BLaER1 treated with 17β-estradiol and CSF1 and Interleukin-3, amounts not matched to agents 10 nM and 100 nM (cell line): ENCODE data around the gene NCOA6.
"Not testable (repeated sequence)": the region's sequence is repeated elsewhere in the genome, so short reads cannot be mapped to it uniquely, and the experiment has no call there.

Experiments
- H3K27ac ChIP-seq, 11 experiments: shearing (Covaris generic); formaldehyde crosslinking; 2 replicates each; pipeline ENCODE4 v1.8.1; 2022
- H3K27me3 ChIP-seq, 11 experiments: shearing (Covaris generic); formaldehyde crosslinking; 2 replicates each; pipeline ENCODE4 v1.8.1; 2022
- H3K36me3 ChIP-seq, 11 experiments: shearing (Covaris generic); formaldehyde crosslinking; 2 replicates each; pipeline ENCODE4 v1.8.1; 2022
- H3K4me1 ChIP-seq, 10 experiments: shearing (Covaris generic); formaldehyde crosslinking; 2 replicates each; pipeline ENCODE4 v1.8.1; 2022
- H3K4me2 ChIP-seq, 11 experiments: shearing (Covaris generic); formaldehyde crosslinking; 2 replicates each; pipeline ENCODE4 v1.8.1; 2022
- H3K4me3 ChIP-seq, 10 experiments: shearing (Covaris generic); formaldehyde crosslinking; 2 replicates each; pipeline ENCODE4 v1.8.1; 2022
- H3K9ac ChIP-seq, 11 experiments: shearing (Covaris generic); formaldehyde crosslinking; 2 replicates each; pipeline ENCODE4 v1.8.1; 2022
- H3K9me3 ChIP-seq, 11 experiments: shearing (Covaris generic); formaldehyde crosslinking; replicated peaks in 1 of 11; 2 replicates each; pipeline ENCODE4 v1.8.1; 2022
- H4K20me1 ChIP-seq, 11 experiments: shearing (Covaris generic); formaldehyde crosslinking; 2 replicates each; pipeline ENCODE4 v1.8.1; 2022
- Cebpa-rat ChIP-seq, 11 experiments: shearing (Covaris generic); IDR thresholded peaks; 2 replicates each; pipeline ENCODE4 v1.8.1; 2022

NCOA6 gene

DNA sequence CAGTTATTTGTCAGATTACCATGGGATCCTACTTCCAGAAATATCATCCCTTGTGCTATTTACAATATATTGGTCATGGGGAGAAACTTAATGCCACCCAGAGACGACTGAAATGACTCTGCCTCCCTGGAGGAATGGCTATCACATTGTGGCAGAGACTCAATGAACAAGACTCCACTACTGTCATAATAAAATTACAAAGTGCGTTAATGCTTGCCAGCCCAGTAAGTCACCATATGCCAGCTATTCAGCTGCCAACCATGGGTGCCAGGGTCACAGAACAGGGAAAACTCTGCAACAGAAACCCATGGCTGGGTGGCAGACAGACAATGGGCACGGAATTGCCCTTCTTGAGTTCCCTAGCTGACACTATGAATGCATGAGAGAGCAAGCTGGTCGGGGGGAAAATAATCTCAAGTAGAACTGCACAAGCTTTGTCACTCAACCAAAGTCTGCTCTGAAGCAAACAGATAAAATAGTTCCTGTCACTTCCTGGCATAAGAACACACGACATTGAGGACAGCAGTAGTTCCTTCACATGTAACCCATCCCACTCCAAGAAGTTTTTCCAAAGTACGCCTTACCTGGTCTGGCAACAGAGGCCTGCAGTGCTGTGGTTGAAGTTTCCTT lies 89.2 kb downstream of the NCOA6 start:
- Histone ChIP-seq H3K4me2 (no peak overlapping the region), H3K36me3 (peaks cover 54 to 98% (median 70%) of the 10 kb centered on the region in 11 experiments), H4K20me1 (no peaks in the 10 kb centered on the region), H3K27me3 (no peaks in the 10 kb centered on the region), H3K9ac (no peak overlapping the region), H3K27ac (no peak overlapping the region), H3K9me3 (no peaks in the 10 kb centered on the region), H3K4me1 (peaks cover 0 to 15% (median 4%) of the 10 kb centered on the region in 10 experiments; a peak in 9 of 20 replicates), H3K4me3 (no peak overlapping the region)
- TF ChIP-seq Cebpa-rat (IDR thresholded peaks at IDR 0.05) = no peak

DNA sequence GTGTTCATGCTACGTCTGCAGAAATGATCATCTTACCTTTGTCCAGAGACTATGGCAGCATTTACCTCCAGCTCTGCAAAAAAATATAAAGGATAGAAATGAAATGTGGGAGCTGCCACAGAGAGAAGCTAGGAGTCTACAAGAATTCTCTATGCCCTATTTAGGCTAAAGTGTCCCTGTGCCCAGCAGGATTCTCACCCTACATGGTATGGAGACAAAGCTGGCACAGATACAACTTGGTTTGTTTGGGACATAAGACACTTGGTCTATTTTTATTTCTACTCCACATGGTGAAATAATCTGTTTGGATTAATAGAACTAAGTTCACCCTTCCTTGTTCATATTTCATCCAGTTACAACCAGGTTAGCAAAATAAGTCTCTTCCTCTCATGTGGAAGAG lies 92.9 kb downstream of the NCOA6 start:
- no peak for TF ChIP-seq Cebpa-rat (IDR thresholded peaks at IDR 0.05)

DNA sequence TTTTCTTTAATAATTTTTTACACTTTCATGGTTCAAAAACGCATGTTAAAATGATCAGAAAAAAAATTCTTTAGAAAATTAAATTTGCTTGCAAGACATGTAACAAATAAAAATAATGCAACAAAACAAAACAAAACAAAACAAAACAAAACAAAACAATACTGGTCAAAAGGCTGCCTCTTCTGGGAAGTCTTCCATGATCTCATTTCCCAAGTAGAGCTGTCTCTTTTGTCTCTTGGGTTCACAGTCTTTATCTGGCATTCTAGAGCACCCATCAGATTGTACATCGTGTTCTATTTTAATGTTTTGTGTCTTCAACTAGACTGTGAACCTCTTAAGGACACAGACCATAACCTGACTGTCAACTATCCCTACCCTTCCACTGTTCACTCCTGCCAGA lies 96.0 kb downstream of the NCOA6 start:
- Histone ChIP-seq H3K4me3 (no peak overlapping the region), H3K4me2 (no peak overlapping the region), H3K36me3 (peaks cover 63 to 100% (median 89%) of the 10 kb centered on the region in 11 experiments), H3K9ac (no peak overlapping the region), H3K27me3 (no peaks in the 10 kb centered on the region), H3K4me1 (no peaks in the 10 kb centered on the region), H3K27ac (no peak overlapping the region), H4K20me1 (no peaks in the 10 kb centered on the region), H3K9me3 (no peaks in the 10 kb centered on the region)
- TF ChIP-seq Cebpa-rat (IDR thresholded peaks at IDR 0.05) = no peak

More for the DNA sequence above, 92.9 kb downstream of the NCOA6 start:
- Histone ChIP-seq H4K20me1 (no peaks in the 10 kb centered on the region), H3K9me3 (no peaks in the 10 kb centered on the region), H3K36me3 (peaks cover 52 to 100% (median 79%) of the 10 kb centered on the region in 11 experiments), H3K27ac (no peak overlapping the region), H3K4me2 (no peak overlapping the region), H3K4me3 (no peak overlapping the region), H3K27me3 (no peaks in the 10 kb centered on the region), H3K9ac (no peak overlapping the region), H3K4me1 (peaks cover 0 to 1% (median 0%) of the 10 kb centered on the region in 10 experiments; a peak in 5 of 20 replicates)

DNA sequence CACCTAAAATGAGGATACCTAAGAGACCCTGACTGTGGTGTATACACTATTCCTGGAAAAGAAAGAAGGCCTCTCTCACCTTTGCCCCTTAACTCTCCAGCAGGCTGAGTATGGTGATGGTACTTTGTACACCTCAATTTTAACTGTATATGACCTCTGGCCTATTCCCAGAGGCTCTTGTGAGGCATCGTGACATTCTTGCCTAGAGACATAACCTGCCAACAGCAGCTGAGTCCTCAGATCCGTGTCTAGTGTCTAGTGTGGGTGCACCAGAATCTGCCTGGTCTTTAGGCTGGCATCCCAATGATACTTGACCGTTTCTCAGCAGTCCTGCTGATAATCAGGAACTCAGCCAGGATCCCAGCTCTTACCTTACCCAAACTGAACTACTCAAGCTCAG lies 101.3 kb downstream of the NCOA6 start:
- Histone ChIP-seq H3K4me1 (no peaks in the 10 kb centered on the region), H3K27ac (no peak overlapping the region), H3K27me3 (no peaks in the 10 kb centered on the region), H4K20me1 (no peaks in the 10 kb centered on the region; a peak in 1 of 22 replicates), H3K9ac (no peak overlapping the region), H3K4me2 (no peak overlapping the region), H3K4me3 (no peak overlapping the region), H3K9me3 (no peaks in the 10 kb centered on the region), H3K36me3 (peaks cover 51 to 100% (median 81%) of the 10 kb centered on the region in 11 experiments)
- no peak for TF ChIP-seq Cebpa-rat (IDR thresholded peaks at IDR 0.05)

DNA sequence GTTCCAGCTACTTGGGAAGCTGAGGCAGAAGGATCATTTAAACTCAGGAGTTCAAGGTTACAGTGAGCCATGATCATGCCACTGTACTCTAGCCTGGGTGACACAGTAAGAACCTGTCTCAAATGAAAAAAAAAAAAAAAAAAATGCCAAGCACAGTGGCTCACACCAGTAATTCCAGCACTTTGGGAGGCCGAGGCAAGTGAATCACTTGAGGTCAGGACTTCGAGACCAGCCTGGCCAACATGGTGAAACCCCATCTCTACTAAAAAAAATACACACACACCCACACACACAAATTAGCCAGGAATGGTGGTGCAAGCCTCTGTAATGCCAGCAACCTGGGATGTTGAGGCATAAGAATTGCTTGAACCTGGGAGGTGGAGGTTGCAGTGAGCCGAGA lies 102.9 kb downstream of the NCOA6 start:
- not testable (repeated sequence) for H3K9me3 ChIP-seq, H3K27ac ChIP-seq, H3K9ac ChIP-seq, H3K27me3 ChIP-seq, H3K4me3 ChIP-seq, H3K4me1 ChIP-seq, H4K20me1 ChIP-seq, H3K4me2 ChIP-seq
- peaks cover 46 to 100% (median 79%) of the 10 kb centered on the region in 11 experiments for H3K36me3 ChIP-seq

DNA sequence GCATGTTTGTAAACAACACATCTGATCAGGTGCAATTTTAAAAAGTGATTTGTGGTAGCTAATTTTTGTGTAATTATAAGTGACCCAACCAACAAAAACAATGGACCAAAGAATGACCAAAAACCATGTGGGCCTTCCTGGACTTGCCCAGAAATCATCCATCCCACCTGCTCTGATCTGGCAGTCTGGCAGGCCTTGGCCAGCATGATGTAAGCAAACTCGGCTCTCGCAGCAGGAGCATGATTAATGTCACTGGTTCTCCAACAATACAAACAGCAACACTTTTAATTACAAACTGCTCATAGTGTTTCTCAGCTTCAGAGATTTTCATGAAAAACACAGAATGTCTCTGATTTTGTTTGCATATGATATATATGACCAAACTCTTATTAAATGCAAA lies 105.2 kb downstream of the NCOA6 start:
- no peak overlapping the region for H3K27ac ChIP-seq

DNA sequence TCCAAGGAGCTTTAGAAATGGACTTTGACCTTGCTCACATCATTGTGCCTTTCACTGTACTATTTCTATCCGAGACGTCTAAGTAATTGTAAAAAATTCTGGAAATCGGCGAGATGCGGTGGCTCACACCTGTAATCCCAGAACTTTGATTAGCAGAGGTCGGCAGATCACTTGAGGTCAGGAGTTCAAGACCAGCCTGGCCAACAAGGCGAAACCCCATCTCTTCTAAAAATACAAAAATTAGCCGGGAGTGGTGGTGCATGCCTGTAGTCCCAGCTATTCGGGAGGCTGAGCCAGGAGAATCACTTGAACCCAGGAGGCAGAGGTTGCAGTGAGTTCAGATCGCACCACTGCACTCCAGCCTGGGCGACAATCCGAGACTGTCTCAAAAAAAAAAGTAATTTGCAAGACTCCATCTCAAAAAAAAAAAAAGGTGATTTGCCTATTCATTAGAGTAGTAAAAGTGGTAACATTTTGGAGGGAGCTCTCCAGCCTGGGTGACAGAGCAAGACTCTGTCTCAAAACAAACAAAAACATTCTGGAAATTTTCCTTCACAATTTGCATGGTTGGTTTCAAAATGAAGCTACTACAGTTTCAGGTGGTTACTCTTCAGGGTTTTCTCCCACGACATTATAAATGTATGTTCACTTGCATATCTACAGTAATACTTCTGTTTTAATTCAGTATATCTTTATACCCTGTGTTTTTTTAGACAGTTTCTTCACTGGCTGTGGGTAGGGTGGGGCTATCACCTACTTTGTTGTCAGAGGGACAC lies 106.0 kb downstream of the NCOA6 start:
- not testable (repeated sequence) for H3K27me3 ChIP-seq, H3K4me2 ChIP-seq, H3K27ac ChIP-seq, H3K4me1 ChIP-seq, H3K9ac ChIP-seq, H3K9me3 ChIP-seq, H3K4me3 ChIP-seq, H4K20me1 ChIP-seq
- peaks cover 37 to 99% (median 76%) of the 10 kb centered on the region in 11 experiments for H3K36me3 ChIP-seq

More for the DNA sequence above, 105.2 kb downstream of the NCOA6 start:
- Histone ChIP-seq H4K20me1 (peaks cover 0 to 2% (median 0%) of the 10 kb centered on the region in 11 experiments; a peak in 2 of 22 replicates), H3K9ac (no peak overlapping the region), H3K9me3 (no peaks in the 10 kb centered on the region), H3K4me2 (no peak overlapping the region), H3K27me3 (no peaks in the 10 kb centered on the region), H3K36me3 (peaks cover 33 to 99% (median 76%) of the 10 kb centered on the region in 11 experiments), H3K4me1 (no peaks in the 10 kb centered on the region), H3K4me3 (no peak overlapping the region)
- no peak for TF ChIP-seq Cebpa-rat (IDR thresholded peaks at IDR 0.05)

DNA sequence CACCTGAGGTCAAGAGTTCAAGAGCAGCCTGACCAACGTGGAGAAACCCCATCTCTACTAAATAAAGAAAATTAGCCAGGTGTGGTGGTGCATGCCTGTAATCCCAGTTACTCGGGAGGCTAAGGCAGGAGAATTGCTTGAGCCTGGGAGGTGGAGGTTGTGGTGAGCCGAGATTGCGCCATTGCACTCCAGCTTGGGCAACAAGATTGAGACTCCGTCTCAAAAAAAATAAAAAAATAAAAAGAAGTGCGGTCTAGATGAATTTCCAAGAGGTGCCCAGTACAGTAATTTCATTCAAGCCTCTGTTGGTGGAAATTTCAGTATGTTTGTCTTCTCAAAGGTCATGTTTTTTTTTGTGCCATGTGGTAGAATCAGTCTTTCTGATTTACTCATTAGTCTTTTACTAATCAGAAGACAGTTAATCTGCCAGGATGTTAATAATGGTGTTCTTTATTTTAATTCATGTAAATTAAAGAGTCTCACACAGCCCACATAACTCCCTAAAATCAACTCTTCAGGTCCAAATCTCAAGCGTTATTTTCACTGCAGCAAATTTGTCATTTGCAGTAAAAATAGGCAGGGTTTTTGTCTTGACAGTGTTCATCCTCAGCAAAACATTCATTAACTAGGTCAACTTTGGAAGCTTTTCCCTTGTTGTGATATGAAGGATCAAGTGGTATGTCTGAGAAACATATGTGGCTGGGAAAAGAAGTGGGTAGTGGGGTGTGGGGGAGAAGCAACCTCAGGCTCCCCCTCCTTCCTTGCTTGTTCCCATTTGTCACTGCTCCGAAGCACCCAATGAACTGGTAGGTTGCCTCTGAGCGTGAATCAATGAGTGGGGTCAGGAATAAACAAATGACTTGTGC lies 108.0 kb downstream of the NCOA6 start:
- no peak overlapping the region for H3K4me2 ChIP-seq
- no peaks in the 10 kb centered on the region for H3K9me3 ChIP-seq
- H3K36me3 ChIP-seq = peaks cover 47 to 99% (median 76%) of the 10 kb centered on the region in 11 experiments
- no peak for TF ChIP-seq Cebpa-rat (IDR thresholded peaks at IDR 0.05)
- H3K27me3 ChIP-seq = no peaks in the 10 kb centered on the region
- no peak overlapping the region for H3K9ac ChIP-seq
- H3K4me1 ChIP-seq = peaks cover 0 to 24% (median 4%) of the 10 kb centered on the region in 10 experiments; a peak in 9 of 20 replicates
- no peak overlapping the region for H3K27ac ChIP-seq
- H3K4me3 ChIP-seq = no peak overlapping the region
- H4K20me1 ChIP-seq = peaks cover 0 to 27% (median 0%) of the 10 kb centered on the region in 11 experiments; a peak in 8 of 22 replicates

DNA sequence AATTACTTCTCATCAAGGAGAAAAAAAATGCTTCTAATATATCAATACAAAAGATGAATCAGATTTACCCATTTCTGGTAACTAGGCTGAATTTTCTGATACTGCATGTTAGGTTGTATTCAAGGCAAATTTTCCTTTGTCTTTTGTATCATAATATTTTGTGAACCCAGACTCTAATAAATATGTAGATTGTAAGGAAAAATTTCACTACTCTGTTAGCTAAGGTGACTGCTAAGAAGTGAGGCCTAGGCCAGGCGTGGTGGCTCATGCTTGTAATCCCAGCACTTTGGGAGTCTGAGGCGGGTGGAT lies 108.6 kb downstream of the NCOA6 start:
- Histone ChIP-seq H3K4me2 (no peak overlapping the region), H4K20me1 (peaks cover 1 to 31% (median 4%) of the 10 kb centered on the region in 11 experiments; a peak in 12 of 22 replicates), H3K4me3 (no peak overlapping the region), H3K4me1 (peaks cover under 1 to 30% (median 7%) of the 10 kb centered on the region in 10 experiments; a peak in 17 of 20 replicates), H3K27me3 (no peaks in the 10 kb centered on the region), H3K36me3 (peaks cover 47 to 99% (median 75%) of the 10 kb centered on the region in 11 experiments), H3K9ac (no peak overlapping the region), H3K9me3 (no peaks in the 10 kb centered on the region), H3K27ac (no peak overlapping the region)
- no peak for TF ChIP-seq Cebpa-rat (IDR thresholded peaks at IDR 0.05)
